Stomach (tissue), 9 donors: ENCODE results near the gene PCNX1. TPM values are rescaled to one million over a fixed set of nuclear protein-coding genes. Genes with fewer than 3 reads are reported as not detected.
A peak's percentile ranks its signal among the peaks of the same experiment; 100 is the strongest.

Experiments
- DNase-seq, 2 donors: peaks; one replicate each; pipeline versions ENCODE4 v3.0.0 to v3.0.0-alpha.2; 2013 to 2019
- H3K27ac ChIP-seq, 5 donors: fragments of 200-600 bp in 4 of 5; sonication (generic) in 4 of 5; one replicate each; pipeline ENCODE4 v1.5.1; 2013 to 2019; ENCODE audit warnings: mild to moderate bottlenecking in 1 of 5, moderate library complexity in 1 of 5
- H3K27me3 ChIP-seq, 3 donors: fragments of 200-600 bp; sonication (generic); one replicate each; pipeline ENCODE4 v1.5.1; 2017 to 2019; ENCODE audit warnings: mixed run types in 1 of 3
- H3K36me3 ChIP-seq, 4 donors: fragments of 200-600 bp; sonication (generic); 1 replicate in 3 of 4; 2 replicates in 1 of 4; pipeline ENCODE4 v1.5.1; 2016 to 2019
- H3K4me1 ChIP-seq, 4 donors: fragments of 200-600 bp; sonication (generic); one replicate each; pipeline ENCODE4 v1.5.1; 2016 to 2019
- H3K4me3 ChIP-seq, 4 donors: fragments of 200-600 bp; sonication (generic) in 3 of 4; one replicate each; pipeline ENCODE4 v1.5.1; 2016 to 2019; ENCODE audit warnings: mild to moderate bottlenecking in 1 of 4
- H3K9me3 ChIP-seq, 4 donors: fragments of 200-600 bp; sonication (generic); one replicate each; pipeline ENCODE4 v1.5.1; 2016 to 2019
- EP300 ChIP-seq: sonication (generic); formaldehyde crosslinking; IDR thresholded peaks from one replicate; pipeline ENCODE4 v1.6.1; 2017; ENCODE audit warnings: antibody characterized with exemption
- POLR2A ChIP-seq, 4 donors: fragments of 450-650 bp; IDR thresholded peaks; one replicate each; pipeline ENCODE4 v1.6.1; 2016; ENCODE audit warnings: antibody characterized with exemption in 4 of 4, control low read depth in 2 of 4, mild to moderate bottlenecking in 1 of 4, moderate library complexity in 1 of 4
- POLR2AphosphoS5 ChIP-seq, 3 donors: sonication (generic); formaldehyde crosslinking; IDR thresholded peaks; one replicate each; pipeline ENCODE4 v1.6.1; 2016; ENCODE audit warnings: antibody characterized with exemption in 3 of 3
- WGBS, 5 donors: extraction: QIAGEN DNeasy Blood & Tissue Kit in 3 of 5; methylation state at CpG; one replicate each; pipeline versions ENCODE4 v1.1.5 to v1.1.7; 2013 to 2018; 5-methylcytosine and 5-hydroxymethylcytosine counted together
- intact Hi-C: fragments of 100-400 bp; cut with DNase I; formaldehyde crosslinking; loops from one replicate; pipeline ENCODE4 v1.15.1; 2023; ENCODE audit warnings: low total_unique reads
- polyA plus RNA-seq, 3 donors: library from polyadenylated mRNA; stranded (reverse); fragments of 200-250 nt; gene quantifications; one replicate each; pipeline ENCODE4 v1.2.3, GENCODE V29; 2013
- total RNA-seq, 5 donors: library from RNA; depleted of rRNA; stranded (reverse); fragments of >200 nt; gene quantifications; one replicate each; pipeline versions ENCODE4 v1.1.0 to v1.2.3, GENCODE V29; 2014 to 2016
- TF ChIP-seq, protein P1 (sequence below), 7 experiments: fragments of 450-650 bp in 4 of 7; fragments of 200-600 bp in 3 of 7; sonication (generic) in 3 of 7; IDR thresholded peaks; one replicate each; pipeline ENCODE4 v1.5.1; 2016 to 2019; ENCODE audit warnings: antibody characterized with exemption in 7 of 7, control low read depth in 2 of 7, mild to moderate bottlenecking in 1 of 7
- donor health status: healthy with polysubstance abuse.
- donor health status: Bipolar disorder and iron deficiency.
- donor health status: healthy.

Gene PCNX1
- total and polyA plus RNA-seq, 8 donors, result 2.3 to 198 (median 43.6) TPM

DNA sequence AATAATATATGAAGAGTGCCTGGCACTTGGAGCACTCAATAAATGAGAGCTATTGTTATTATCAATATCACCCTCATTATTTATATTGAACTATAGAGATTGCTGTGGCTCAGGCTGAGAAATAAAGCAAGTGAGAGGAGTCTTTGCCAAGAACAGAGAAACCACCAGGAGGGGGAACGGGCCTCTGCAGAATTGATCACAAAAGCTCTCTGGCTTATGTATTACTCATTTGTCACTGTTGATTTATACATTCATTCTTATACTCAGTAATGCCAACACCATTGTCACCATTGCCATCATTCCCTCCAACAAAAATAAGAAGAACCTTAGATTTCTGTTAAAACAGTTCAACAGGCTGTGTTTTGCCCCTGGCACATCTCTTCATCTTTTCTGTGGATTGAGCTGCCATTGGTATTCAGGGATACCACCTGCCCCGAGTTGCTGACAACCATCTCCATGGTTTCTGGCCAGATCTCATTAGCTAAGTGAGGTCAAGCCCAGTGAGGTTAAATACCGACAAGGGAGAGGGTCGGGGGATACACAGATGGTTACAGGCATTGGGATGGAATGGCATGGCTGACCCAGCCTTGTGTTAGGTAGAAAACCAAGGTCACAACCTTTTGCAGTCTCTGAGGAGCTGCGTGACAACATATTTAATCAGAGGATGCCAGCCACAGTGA lies 21.8 kb upstream of the PCNX1 start:
- Histone ChIP-seq H3K27me3 (no peaks in the 10 kb centered on the region), H3K36me3 (no peaks in the 10 kb centered on the region), H3K4me3 (no peak overlapping the region), H3K27ac (peak overlapping the region in 2 of 5 donors; percentile 75 to 80), H3K9me3 (no peaks in the 10 kb centered on the region), H3K4me1 (peaks cover 6 to 48% (median 12%) of the 10 kb centered on the region in 4 donors)
- DNase-seq, result no peak
- TF ChIP-seq, protein P1, sequence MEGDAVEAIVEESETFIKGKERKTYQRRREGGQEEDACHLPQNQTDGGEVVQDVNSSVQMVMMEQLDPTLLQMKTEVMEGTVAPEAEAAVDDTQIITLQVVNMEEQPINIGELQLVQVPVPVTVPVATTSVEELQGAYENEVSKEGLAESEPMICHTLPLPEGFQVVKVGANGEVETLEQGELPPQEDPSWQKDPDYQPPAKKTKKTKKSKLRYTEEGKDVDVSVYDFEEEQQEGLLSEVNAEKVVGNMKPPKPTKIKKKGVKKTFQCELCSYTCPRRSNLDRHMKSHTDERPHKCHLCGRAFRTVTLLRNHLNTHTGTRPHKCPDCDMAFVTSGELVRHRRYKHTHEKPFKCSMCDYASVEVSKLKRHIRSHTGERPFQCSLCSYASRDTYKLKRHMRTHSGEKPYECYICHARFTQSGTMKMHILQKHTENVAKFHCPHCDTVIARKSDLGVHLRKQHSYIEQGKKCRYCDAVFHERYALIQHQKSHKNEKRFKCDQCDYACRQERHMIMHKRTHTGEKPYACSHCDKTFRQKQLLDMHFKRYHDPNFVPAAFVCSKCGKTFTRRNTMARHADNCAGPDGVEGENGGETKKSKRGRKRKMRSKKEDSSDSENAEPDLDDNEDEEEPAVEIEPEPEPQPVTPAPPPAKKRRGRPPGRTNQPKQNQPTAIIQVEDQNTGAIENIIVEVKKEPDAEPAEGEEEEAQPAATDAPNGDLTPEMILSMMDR (IDR thresholded peaks at IDR 0.05), result no peak
- TF ChIP-seq EP300, result no peak
- no peak for TF ChIP-seq POLR2A (IDR thresholded peaks at IDR 0.05)
- TF ChIP-seq POLR2AphosphoS5 (IDR thresholded peaks at IDR 0.05), result no peak
- WGBS, 5 donors, result 51 to 82% (median 69%) methylated on average over 5 of the region's 5 CpGs
- intact Hi-C loops, result no loop called here

DNA sequence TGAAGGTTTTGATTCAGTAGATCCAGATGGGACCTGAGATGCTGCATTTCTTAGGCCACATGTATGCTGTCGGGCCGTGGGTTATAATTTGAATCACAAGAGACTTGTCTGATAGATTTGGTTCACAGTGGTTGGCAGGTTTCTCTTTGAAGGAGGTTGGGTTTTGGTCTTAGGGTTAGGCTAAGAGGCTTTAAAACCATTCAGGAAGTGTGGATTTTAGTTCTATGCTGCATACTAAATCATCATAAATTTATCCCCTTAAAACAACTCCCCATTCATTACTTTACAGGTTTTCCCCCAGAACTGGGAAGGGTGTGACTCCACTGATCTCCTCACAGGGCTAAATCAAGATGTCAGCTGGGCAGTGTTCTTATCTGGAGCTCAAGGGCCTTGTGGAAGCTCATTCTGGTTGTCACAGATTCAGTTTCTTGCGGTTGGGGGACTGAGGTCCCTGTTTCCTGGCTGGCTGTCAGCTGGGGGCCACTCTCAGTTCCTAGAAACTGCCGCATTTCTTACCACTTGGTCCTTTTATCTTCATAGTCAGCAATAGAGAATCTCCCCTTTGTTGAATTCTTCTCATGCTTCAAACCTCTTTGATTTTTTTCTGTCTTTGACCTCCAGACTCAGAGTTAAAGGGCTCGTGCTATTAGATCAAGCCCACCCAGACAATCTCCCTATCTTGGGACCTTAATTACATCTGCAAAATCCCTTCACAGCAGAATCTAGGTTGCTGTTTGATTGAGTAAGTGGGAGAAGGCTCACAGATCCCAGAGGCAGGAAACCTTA lies 20.6 kb upstream of the PCNX1 start:
- WGBS, 5 donors, result 55 to 66% (median 63%) methylated on average over 5 of the region's 5 CpGs
- H3K27me3 ChIP-seq, result no peaks in the 10 kb centered on the region
- H3K9me3 ChIP-seq, result no peaks in the 10 kb centered on the region
- peaks cover 6 to 48% (median 12%) of the 10 kb centered on the region in 4 donors for H3K4me1 ChIP-seq
- intact Hi-C loops, result no loop called here
- TF ChIP-seq POLR2AphosphoS5 (IDR thresholded peaks at IDR 0.05) (no peak), POLR2A (IDR thresholded peaks at IDR 0.05) (no peak), EP300 (no peak)
- TF ChIP-seq, protein P1 (IDR thresholded peaks at IDR 0.05), result no peak
- DNase-seq, result peak in 1 of 2 donors; percentile 44
- H3K36me3 ChIP-seq, result no peaks in the 10 kb centered on the region
- no peak overlapping the region for H3K4me3 ChIP-seq
- peak overlapping the region; percentile 54 to 80 (median 63) for H3K27ac ChIP-seq

DNA sequence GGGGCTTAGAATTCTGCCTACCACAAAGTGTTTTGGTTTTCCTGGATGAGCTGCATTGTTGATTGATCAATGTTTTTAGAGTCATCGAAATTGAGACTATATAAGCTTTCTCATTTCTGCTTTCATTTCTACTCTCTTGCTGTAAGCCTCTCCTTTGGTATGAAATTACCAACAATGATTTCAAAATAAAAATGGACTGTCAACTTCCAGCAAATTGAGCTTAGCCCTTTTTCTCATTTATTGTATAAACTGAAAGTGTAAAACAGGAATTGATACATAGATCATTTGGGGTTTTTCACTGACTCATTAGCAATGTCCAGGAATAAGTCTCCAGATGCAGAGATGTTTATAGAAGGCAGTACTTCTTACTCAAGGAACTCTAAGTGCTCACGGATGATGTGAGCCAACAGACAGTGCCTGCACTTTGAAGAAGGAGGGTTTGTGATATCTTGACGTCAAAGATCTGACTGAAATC lies 20.0 kb upstream of the PCNX1 start:
- TF ChIP-seq POLR2AphosphoS5 (IDR thresholded peaks at IDR 0.05) (peak in 2 of 3 donors; percentile 30 to 80), POLR2A (IDR thresholded peaks at IDR 0.05) (no peak)
- intact Hi-C loops, result no loop called here
- Histone ChIP-seq H3K27ac (peak overlapping the region in 4 of 5 donors; percentile 61 to 80 (median 69)), H3K4me1 (peaks cover 6 to 48% (median 12%) of the 10 kb centered on the region in 4 donors), H3K9me3 (no peaks in the 10 kb centered on the region), H3K4me3 (no peak overlapping the region), H3K36me3 (no peaks in the 10 kb centered on the region), H3K27me3 (no peaks in the 10 kb centered on the region)
- peak in 1 of 2 donors; percentile 37 for DNase-seq
- WGBS, 5 donors, result 25 to 44% (median 34%) methylated on average over 3 of the region's 3 CpGs

DNA sequence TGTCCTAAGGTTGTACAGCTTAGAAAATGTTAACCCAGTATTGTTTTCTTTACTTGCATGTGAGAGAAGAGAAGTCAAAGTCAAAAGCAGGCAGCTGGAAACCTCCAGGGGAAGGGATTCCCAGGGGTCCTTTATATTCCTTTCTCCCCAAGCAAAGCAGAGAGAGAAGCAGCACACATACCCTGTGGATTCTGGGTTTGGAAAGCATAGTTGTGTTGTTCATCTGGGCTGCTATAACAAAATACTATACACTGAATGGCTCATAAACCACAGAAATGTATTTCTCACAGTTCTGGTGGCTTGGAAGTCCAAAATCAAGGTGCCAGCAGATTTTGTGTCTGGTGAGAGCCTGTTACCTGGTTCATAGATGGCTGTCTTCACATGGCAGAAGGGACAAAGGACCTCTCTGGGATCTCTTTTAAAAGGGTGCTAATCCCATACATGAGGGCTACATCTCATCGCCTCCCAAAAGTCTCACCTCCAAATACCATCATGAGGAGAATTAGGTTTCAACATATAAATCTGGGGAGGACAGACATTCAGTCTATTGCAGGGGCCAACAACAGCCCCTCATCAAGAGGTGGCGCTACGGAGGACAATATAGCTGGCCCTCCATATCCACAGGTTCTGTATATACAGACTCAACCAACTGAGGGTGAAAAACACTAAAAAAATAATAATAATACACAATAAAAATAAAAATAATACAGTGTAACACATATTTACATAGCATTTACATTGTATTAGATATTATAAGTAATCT lies 19.3 kb upstream of the PCNX1 start:
- no peaks in the 10 kb centered on the region for H3K27me3 ChIP-seq
- H3K9me3 ChIP-seq, result no peaks in the 10 kb centered on the region
- peak overlapping the region; percentile 42 to 80 (median 63) for H3K27ac ChIP-seq
- peaks cover 6 to 47% (median 12%) of the 10 kb centered on the region in 4 donors for H3K4me1 ChIP-seq
- TF ChIP-seq EP300 (no peak), POLR2A (IDR thresholded peaks at IDR 0.05) (no peak), POLR2AphosphoS5 (IDR thresholded peaks at IDR 0.05) (no peak)
- TF ChIP-seq, protein P1 (IDR thresholded peaks at IDR 0.05), result no peak
- no peak overlapping the region for H3K4me3 ChIP-seq
- no peaks in the 10 kb centered on the region for H3K36me3 ChIP-seq
- no peak for DNase-seq
- intact Hi-C loops, result no loop called here
- 75 to 87% (median 81%) methylated on average over 3 of the region's 3 CpGs for WGBS, 5 donors
